ENCODE measurements around the gene GTF3C5. TPM values are rescaled to one million over a fixed set of nuclear protein-coding genes. Genes with fewer than 3 reads are reported as not detected.

The GTF3C5 gene
- total RNA-seq, 2 experiments from 2014 or later, result 49.0 to 52.4 TPM

- no peak overlapping the region for H3K27ac ChIP-seq (ENCODE audit: low read depth in 1 of 2, low read length in 2 of 2)
- CTCF ChIA-PET, result no interaction called here
- Mint-ChIP-seq H3K36me3 (ENCODE audit: low read depth) (no peaks in the 10 kb centered on the region), H3K4me3 (no peak overlapping the region), H3K9me3 (no peaks in the 10 kb centered on the region), H3K27me3 (no peaks in the 10 kb centered on the region), H3K4me1 (ENCODE audit: low read depth) (no peaks in the 10 kb centered on the region), H3K27ac (no peak overlapping the region)
- H3K36me3 ChIP-seq (ENCODE audit: insufficient read depth, low read length), result no peaks in the 10 kb centered on the region
- POLR2A ChIA-PET, result no interaction called here
- H3K27me3 ChIP-seq (ENCODE audit: control insufficient read depth in 1 of 2, insufficient read depth in 2 of 2, low read length in 2 of 2), result no peaks in the 10 kb centered on the region
- ATAC-seq (ENCODE audit: poor library complexity), result no peak
- intact Hi-C loops (cut with DNase I, micrococcal nuclease), result no loop called here
- DNase-seq, result no peak
- no peak for TF ChIP-seq CTCF (IDR thresholded peaks at IDR 0.05)
- no peak overlapping the region for H3K4me3 ChIP-seq (ENCODE audit: low read length)
- no peaks in the 10 kb centered on the region for H3K4me1 ChIP-seq (ENCODE audit: insufficient read depth, low read length)
- H3K9me3 ChIP-seq (ENCODE audit: control insufficient read depth in 1 of 2, insufficient read depth in 1 of 2, low read length in 2 of 2), result no peaks in the 10 kb centered on the region
These were observed 43.4 kb downstream of the GTF3C5 start for GRCh38 chr9:133074111-133074651.

- ChIA-PET CTCF (interaction anchor here (0.7 to 1.2 kb wide), 2 partner anchors 68 to 71 kb away, joined by 3 to 4 read pairs; no protein-coding TSS in a partner anchor), POLR2A (no interaction called here)
- Histone ChIP-seq H3K4me3 (ENCODE audit: low read length) (no peak overlapping the region), H3K27me3 (ENCODE audit: control insufficient read depth in 1 of 2, insufficient read depth in 2 of 2, low read length in 2 of 2) (no peaks in the 10 kb centered on the region), H3K27ac (ENCODE audit: low read depth in 1 of 2, low read length in 2 of 2) (no peak overlapping the region), H3K4me1 (ENCODE audit: insufficient read depth, low read length) (no peaks in the 10 kb centered on the region), H3K9me3 (ENCODE audit: control insufficient read depth in 1 of 2, insufficient read depth in 1 of 2, low read length in 2 of 2) (no peaks in the 10 kb centered on the region), H3K36me3 (ENCODE audit: insufficient read depth, low read length) (no peaks in the 10 kb centered on the region)
- Mint-ChIP-seq H3K27me3 (no peaks in the 10 kb centered on the region), H3K4me1 (ENCODE audit: low read depth) (no peaks in the 10 kb centered on the region), H3K36me3 (ENCODE audit: low read depth) (no peaks in the 10 kb centered on the region), H3K9me3 (no peaks in the 10 kb centered on the region), H3K27ac (no peak overlapping the region), H3K4me3 (no peak overlapping the region)
- intact Hi-C loops (cut with DNase I, micrococcal nuclease), result no loop called here
- ATAC-seq (ENCODE audit: poor library complexity) (no peak), DNase-seq (no peak)
- TF ChIP-seq CTCF (IDR thresholded peaks at IDR 0.05), result no peak
These were observed 45.3 kb downstream of the GTF3C5 start for GRCh38 chr9:133075925-133076630.

- Mint-ChIP-seq H3K4me1 (ENCODE audit: low read depth) (no peaks in the 10 kb centered on the region), H3K27ac (no peak overlapping the region), H3K27me3 (no peaks in the 10 kb centered on the region), H3K9me3 (no peaks in the 10 kb centered on the region), H3K36me3 (ENCODE audit: low read depth) (no peaks in the 10 kb centered on the region), H3K4me3 (no peak overlapping the region)
- intact Hi-C loops (cut with DNase I, micrococcal nuclease), result no loop called here
- no peak for TF ChIP-seq CTCF (IDR thresholded peaks at IDR 0.05)
- Histone ChIP-seq H3K4me3 (ENCODE audit: low read length) (no peak overlapping the region), H3K27ac (ENCODE audit: low read depth in 1 of 2, low read length in 2 of 2) (no peak overlapping the region), H3K36me3 (ENCODE audit: insufficient read depth, low read length) (no peaks in the 10 kb centered on the region), H3K27me3 (ENCODE audit: control insufficient read depth in 1 of 2, insufficient read depth in 2 of 2, low read length in 2 of 2) (no peaks in the 10 kb centered on the region), H3K9me3 (ENCODE audit: control insufficient read depth in 1 of 2, insufficient read depth in 1 of 2, low read length in 2 of 2) (no peaks in the 10 kb centered on the region), H3K4me1 (ENCODE audit: insufficient read depth, low read length) (no peaks in the 10 kb centered on the region)
- POLR2A ChIA-PET, result no interaction called here
- no peak for ATAC-seq (ENCODE audit: poor library complexity)
- no peak for DNase-seq
- CTCF ChIA-PET, result interaction anchor here (0.7 kb wide), 1 partner anchor 71 kb away, joined by 3 read pairs; no protein-coding TSS in a partner anchor
These were observed 45.9 kb downstream of the GTF3C5 start for GRCh38 chr9:133076691-133077090.
